Type B pancreatic cell (in vitro differentiated cells): ENCODE results near the gene CACNA1S. TPM values are rescaled to one million over a fixed set of nuclear protein-coding genes. Genes with fewer than 3 reads are reported as not detected.

ENCODE experiments used
- DNase-seq: peaks from one replicate; pipeline ENCODE4 v3.0.0; 2021; ENCODE audit warnings: mixed read lengths; ENCODE audit not compliant: unreplicated experiment; ENCODE audit errors: extremely low spot score
- H3K27ac Mint-ChIP-seq: 2 replicates; pipeline ENCODE4 v1.8.0; 2021; ENCODE audit warnings: mild to moderate bottlenecking, mixed read lengths
- H3K27me3 Mint-ChIP-seq: 2 replicates; pipeline ENCODE4 v1.8.0; 2021; ENCODE audit warnings: mixed read lengths
- H3K36me3 Mint-ChIP-seq: 2 replicates; pipeline ENCODE4 v1.8.0; 2021; ENCODE audit warnings: mixed read lengths
- H3K4me1 Mint-ChIP-seq: one replicate; pipeline ENCODE4 v1.8.0; 2021; ENCODE audit warnings: mixed read lengths; ENCODE audit not compliant: unreplicated experiment
- H3K4me3 Mint-ChIP-seq: 2 replicates; pipeline ENCODE4 v1.8.0; 2021; ENCODE audit warnings: mild to moderate bottlenecking, mixed read lengths
- H3K9me3 Mint-ChIP-seq: 2 replicates; pipeline ENCODE4 v1.8.0; 2021; ENCODE audit warnings: mixed read lengths
- total RNA-seq: library from RNA; stranded (reverse); gene quantifications from 2 replicates; pipeline ENCODE4 v1.2.1, GENCODE V29; 2021; ENCODE audit warnings: low replicate concordance
- TF ChIP-seq, protein P1 (sequence below): fragments of 200-600 bp; sonication (generic); conservative IDR thresholded peaks from 2 replicates; pipeline ENCODE4 v1.5.0; 2021; ENCODE audit warnings: antibody characterized with exemption, mild to moderate bottlenecking

CACNA1S gene
- total RNA-seq, 1 donor from 2014 or later, result 0.12 TPM

DNA sequence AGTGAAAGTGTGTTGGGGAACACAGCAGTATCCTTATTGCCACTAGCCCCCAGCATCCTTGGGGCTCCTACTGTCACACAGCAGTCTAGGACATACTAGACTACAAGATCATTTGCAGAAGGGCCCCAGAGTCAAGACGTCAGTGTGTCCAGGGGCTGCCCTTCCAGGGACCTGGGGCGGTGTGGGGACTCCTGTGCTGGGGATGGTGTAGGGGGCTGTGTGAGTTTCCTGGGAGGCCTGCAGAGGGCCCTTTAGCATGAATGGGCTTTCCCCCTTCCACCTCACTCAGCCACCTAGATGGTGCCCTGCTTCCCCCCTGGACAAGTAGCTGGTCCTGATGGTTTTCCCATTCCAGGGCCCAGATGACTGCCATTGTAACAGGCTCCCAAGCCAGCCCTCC, 71.2 kb downstream of the CACNA1S start:
- no peak overlapping the region for H3K4me3 Mint-ChIP-seq
- peaks cover 3% of the 10 kb centered on the region for H3K27me3 Mint-ChIP-seq
- peaks cover 5% of the 10 kb centered on the region for H3K4me1 Mint-ChIP-seq
- DNase-seq, result no peak
- H3K9me3 Mint-ChIP-seq, result no peaks in the 10 kb centered on the region
- TF ChIP-seq, protein P1, sequence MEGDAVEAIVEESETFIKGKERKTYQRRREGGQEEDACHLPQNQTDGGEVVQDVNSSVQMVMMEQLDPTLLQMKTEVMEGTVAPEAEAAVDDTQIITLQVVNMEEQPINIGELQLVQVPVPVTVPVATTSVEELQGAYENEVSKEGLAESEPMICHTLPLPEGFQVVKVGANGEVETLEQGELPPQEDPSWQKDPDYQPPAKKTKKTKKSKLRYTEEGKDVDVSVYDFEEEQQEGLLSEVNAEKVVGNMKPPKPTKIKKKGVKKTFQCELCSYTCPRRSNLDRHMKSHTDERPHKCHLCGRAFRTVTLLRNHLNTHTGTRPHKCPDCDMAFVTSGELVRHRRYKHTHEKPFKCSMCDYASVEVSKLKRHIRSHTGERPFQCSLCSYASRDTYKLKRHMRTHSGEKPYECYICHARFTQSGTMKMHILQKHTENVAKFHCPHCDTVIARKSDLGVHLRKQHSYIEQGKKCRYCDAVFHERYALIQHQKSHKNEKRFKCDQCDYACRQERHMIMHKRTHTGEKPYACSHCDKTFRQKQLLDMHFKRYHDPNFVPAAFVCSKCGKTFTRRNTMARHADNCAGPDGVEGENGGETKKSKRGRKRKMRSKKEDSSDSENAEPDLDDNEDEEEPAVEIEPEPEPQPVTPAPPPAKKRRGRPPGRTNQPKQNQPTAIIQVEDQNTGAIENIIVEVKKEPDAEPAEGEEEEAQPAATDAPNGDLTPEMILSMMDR, result no peak
- no peak overlapping the region for H3K27ac Mint-ChIP-seq
- H3K36me3 Mint-ChIP-seq, result no peaks in the 10 kb centered on the region

DNA sequence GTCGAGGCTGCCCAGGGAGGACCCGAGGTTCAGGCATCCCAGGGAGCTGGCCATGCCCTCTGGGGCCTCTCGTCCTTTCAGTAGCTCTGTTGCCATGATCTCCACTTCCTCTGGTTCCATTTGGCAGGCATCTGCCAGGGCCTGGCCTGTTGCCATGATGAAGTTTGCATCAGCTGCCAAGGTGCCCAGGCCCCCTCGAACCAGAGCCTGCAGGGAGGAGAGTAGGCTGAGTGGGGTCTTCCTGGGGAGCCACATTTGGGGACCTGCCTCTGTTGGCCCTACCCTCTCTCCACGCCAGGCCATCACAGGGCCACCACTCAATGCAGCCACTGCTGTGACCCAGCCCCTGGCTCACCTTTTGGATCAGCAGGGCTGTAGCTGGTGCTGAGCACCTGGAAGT, 72.3 kb downstream of the CACNA1S start:
- DNase-seq, result no peak
- TF ChIP-seq, protein P1, result no peak
- no peaks in the 10 kb centered on the region for H3K36me3 Mint-ChIP-seq
- H3K27me3 Mint-ChIP-seq, result no peaks in the 10 kb centered on the region
- H3K27ac Mint-ChIP-seq, result no peak overlapping the region
- no peak overlapping the region for H3K4me3 Mint-ChIP-seq
- peaks cover 5% of the 10 kb centered on the region for H3K4me1 Mint-ChIP-seq
- H3K9me3 Mint-ChIP-seq, result no peaks in the 10 kb centered on the region

DNA sequence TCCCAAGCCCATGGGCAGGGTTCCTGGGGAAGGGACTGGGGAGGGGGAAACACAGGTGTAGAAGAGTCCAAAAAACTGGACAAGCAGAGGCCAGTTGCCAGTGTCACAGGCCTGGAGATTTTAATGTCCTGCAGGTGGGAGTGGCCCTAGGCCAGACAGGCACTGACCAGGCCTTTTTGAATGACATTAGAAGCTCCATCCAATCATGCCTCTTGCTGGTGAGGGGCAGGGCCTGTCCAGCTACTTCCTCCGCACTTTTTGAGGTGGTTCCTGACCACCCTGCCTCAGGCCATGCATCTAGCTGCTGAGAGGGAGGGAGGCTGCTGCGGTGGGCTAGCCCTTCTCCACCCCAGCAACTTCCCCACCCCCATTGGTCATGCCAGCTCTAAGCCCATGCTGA, 72.8 kb downstream of the CACNA1S start:
- H3K9me3 Mint-ChIP-seq, result no peaks in the 10 kb centered on the region
- H3K4me1 Mint-ChIP-seq, result peaks cover 5% of the 10 kb centered on the region

DNA sequence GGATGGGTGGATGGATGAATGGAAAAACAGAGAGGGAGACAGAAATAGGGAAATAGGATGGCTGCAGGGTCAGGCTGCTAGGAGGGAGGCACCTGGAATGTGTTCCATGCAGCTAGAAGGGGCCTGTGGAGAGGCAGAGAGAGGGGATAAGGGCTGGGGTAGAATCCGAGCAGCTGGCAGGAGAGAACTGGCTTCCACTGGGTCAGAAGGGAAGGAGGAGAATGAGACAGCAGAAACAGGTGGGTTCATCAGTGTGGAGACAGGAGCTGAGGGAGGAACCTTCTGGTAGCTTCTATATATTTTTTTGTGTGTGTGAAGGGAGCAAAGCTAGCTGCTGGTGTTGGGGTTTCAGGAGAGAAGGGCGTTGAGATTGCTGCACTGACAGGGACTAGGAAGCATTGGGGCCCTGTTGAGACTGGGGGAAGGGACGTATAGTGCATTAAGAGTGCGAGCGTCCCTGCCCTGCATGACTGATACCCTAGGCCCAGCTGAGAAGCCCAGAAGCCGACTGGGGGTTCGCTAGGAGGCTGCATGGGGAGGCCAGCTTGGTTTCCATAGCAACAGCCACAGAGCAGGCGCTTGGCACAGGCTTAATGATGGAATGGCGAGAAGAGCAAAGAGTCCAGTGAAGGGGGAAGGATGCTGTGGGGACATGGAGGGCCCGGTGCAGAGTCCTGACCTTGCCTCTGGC, 73.9 kb downstream of the CACNA1S start:
- Mint-ChIP-seq H3K27me3 (no peaks in the 10 kb centered on the region), H3K4me1 (peaks cover 5% of the 10 kb centered on the region), H3K36me3 (no peaks in the 10 kb centered on the region), H3K27ac (no peak overlapping the region), H3K9me3 (no peaks in the 10 kb centered on the region), H3K4me3 (no peak overlapping the region)
- no peak for DNase-seq
- TF ChIP-seq, protein P1, result no peak

More for the DNA sequence above, 72.8 kb downstream of the CACNA1S start:
- Mint-ChIP-seq H3K27me3 (no peaks in the 10 kb centered on the region), H3K27ac (no peak overlapping the region), H3K4me3 (no peak overlapping the region), H3K36me3 (no peaks in the 10 kb centered on the region)
- DNase-seq, result no peak
- TF ChIP-seq, protein P1, result no peak

DNA sequence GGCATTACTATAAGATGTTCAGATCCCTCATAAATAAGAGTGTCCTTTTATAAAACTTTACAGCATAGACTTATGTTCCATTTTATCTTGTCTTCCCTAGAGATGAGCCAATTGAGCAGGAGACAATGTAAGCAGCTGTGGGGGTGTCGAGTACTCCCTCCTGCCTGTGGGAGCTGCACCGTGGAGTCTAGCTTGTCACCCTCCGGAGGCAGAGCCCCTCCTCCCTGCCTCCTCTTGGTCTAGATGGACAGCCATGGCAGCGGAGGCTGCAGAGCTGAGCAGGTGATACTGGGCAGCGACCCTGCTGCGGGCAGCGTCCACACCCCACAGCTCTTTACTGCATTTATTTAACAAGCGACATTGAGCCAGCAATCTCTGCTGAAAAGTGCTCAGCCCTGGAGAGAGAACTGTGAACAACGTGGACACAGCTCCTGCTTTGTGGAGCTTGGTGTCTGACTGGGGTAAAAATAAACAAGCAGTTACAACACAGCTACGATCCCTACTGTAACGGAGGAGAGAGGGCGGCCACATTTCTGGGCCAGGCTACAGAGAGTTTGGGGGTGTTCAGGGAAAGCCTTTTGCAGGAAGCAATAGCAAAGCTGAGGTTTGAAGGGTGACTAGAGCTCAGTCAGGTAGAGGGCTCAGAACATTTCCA, 75.9 kb downstream of the CACNA1S start:
- Mint-ChIP-seq H3K27ac (no peak overlapping the region), H3K27me3 (peaks cover 3% of the 10 kb centered on the region), H3K36me3 (no peaks in the 10 kb centered on the region), H3K9me3 (no peaks in the 10 kb centered on the region), H3K4me1 (no peaks in the 10 kb centered on the region), H3K4me3 (no peak overlapping the region)
- no peak for DNase-seq
- TF ChIP-seq, protein P1, result no peak
